Measurements from ENCODE around the gene BEST1.
"Not testable (repeated sequence)": the region's sequence is repeated elsewhere in the genome, so short reads cannot be mapped to it uniquely, and the experiment has no call there.

Gene BEST1

GRCh38 chr11:61946894-61947293 is 3.3 kb upstream of the BEST1 start:
- H3K9ac ChIP-seq (ENCODE audit: low read depth in 1 of 2, low read length in 2 of 2) = no peak overlapping the region
- H3K4me1 ChIP-seq (ENCODE audit: control insufficient read depth in 2 of 2, insufficient read depth in 2 of 2, low read length in 2 of 2) = no peaks in the 10 kb centered on the region
- no peaks in the 10 kb centered on the region for H3K9me3 ChIP-seq (ENCODE audit: control insufficient read depth in 2 of 2, low read length in 2 of 2)
- no peak overlapping the region for H3K4me3 ChIP-seq (ENCODE audit: low read length in 2 of 2)
- no peak overlapping the region for H3K27ac ChIP-seq (ENCODE audit: low read depth in 2 of 2, low read length in 2 of 2)
- no peaks in the 10 kb centered on the region for H3K27me3 ChIP-seq (ENCODE audit: control insufficient read depth in 2 of 2, insufficient read depth in 2 of 2, low read length in 2 of 2)
- H3K36me3 ChIP-seq (ENCODE audit: control insufficient read depth in 2 of 2, insufficient read depth in 2 of 2, low read length in 2 of 2) = no peaks in the 10 kb centered on the region

- Histone ChIP-seq H3K4me3 (ENCODE audit: low read length in 2 of 2) (no peak overlapping the region), H3K4me1 (ENCODE audit: control insufficient read depth in 2 of 2, insufficient read depth in 2 of 2, low read length in 2 of 2) (no peaks in the 10 kb centered on the region), H3K27ac (ENCODE audit: low read depth in 2 of 2, low read length in 2 of 2) (no peak overlapping the region), H3K27me3 (ENCODE audit: control insufficient read depth in 2 of 2, insufficient read depth in 2 of 2, low read length in 2 of 2) (no peaks in the 10 kb centered on the region), H3K9me3 (ENCODE audit: control insufficient read depth in 2 of 2, low read length in 2 of 2) (no peaks in the 10 kb centered on the region), H3K9ac (ENCODE audit: low read depth in 1 of 2, low read length in 2 of 2) (no peak overlapping the region), H3K36me3 (ENCODE audit: control insufficient read depth in 2 of 2, insufficient read depth in 2 of 2, low read length in 2 of 2) (no peaks in the 10 kb centered on the region)
These were observed 2.5 kb upstream of the BEST1 start for GRCh38 chr11:61947486-61948210.

- H3K4me3 ChIP-seq (ENCODE audit: low read length in 2 of 2) = no peak overlapping the region
- H3K9me3 ChIP-seq (ENCODE audit: control insufficient read depth in 2 of 2, low read length in 2 of 2) = no peaks in the 10 kb centered on the region
- no peaks in the 10 kb centered on the region for H3K27me3 ChIP-seq (ENCODE audit: control insufficient read depth in 2 of 2, insufficient read depth in 2 of 2, low read length in 2 of 2)
- no peaks in the 10 kb centered on the region for H3K36me3 ChIP-seq (ENCODE audit: control insufficient read depth in 2 of 2, insufficient read depth in 2 of 2, low read length in 2 of 2)
- no peak overlapping the region for H3K27ac ChIP-seq (ENCODE audit: low read depth in 2 of 2, low read length in 2 of 2)
- no peaks in the 10 kb centered on the region for H3K4me1 ChIP-seq (ENCODE audit: control insufficient read depth in 2 of 2, insufficient read depth in 2 of 2, low read length in 2 of 2)
- no peak overlapping the region for H3K9ac ChIP-seq (ENCODE audit: low read depth in 1 of 2, low read length in 2 of 2)
These were observed 1.6 kb upstream of the BEST1 start for GRCh38 chr11:61948505-61948904.

GRCh38 chr11:61949169-61950034 is 749 bp upstream of the BEST1 start:
- Histone ChIP-seq H3K9me3 (ENCODE audit: control insufficient read depth in 2 of 2, low read length in 2 of 2) (no peaks in the 10 kb centered on the region), H3K36me3 (ENCODE audit: control insufficient read depth in 2 of 2, insufficient read depth in 2 of 2, low read length in 2 of 2) (no peaks in the 10 kb centered on the region), H3K27ac (ENCODE audit: low read depth in 2 of 2, low read length in 2 of 2) (peak overlapping the region in 1 of 2 donors; percentile 32), H3K9ac (ENCODE audit: low read depth in 1 of 2, low read length in 2 of 2) (no peak overlapping the region), H3K27me3 (ENCODE audit: control insufficient read depth in 2 of 2, insufficient read depth in 2 of 2, low read length in 2 of 2) (no peaks in the 10 kb centered on the region), H3K4me1 (ENCODE audit: control insufficient read depth in 2 of 2, insufficient read depth in 2 of 2, low read length in 2 of 2) (no peaks in the 10 kb centered on the region), H3K4me3 (ENCODE audit: low read length in 2 of 2) (no peak overlapping the region)

- no peak overlapping the region for H3K9ac ChIP-seq (ENCODE audit: low read depth in 1 of 2, low read length in 2 of 2)
- H3K4me1 ChIP-seq (ENCODE audit: control insufficient read depth in 2 of 2, insufficient read depth in 2 of 2, low read length in 2 of 2) = peaks cover 2 to 4% of the 10 kb centered on the region in 2 donors
- H3K36me3 ChIP-seq (ENCODE audit: control insufficient read depth in 2 of 2, insufficient read depth in 2 of 2, low read length in 2 of 2) = no peaks in the 10 kb centered on the region
- H3K4me3 ChIP-seq (ENCODE audit: low read length in 2 of 2) = no peak overlapping the region
- no peaks in the 10 kb centered on the region for H3K27me3 ChIP-seq (ENCODE audit: control insufficient read depth in 2 of 2, insufficient read depth in 2 of 2, low read length in 2 of 2)
- H3K27ac ChIP-seq (ENCODE audit: low read depth in 2 of 2, low read length in 2 of 2) = no peak overlapping the region
- H3K9me3 ChIP-seq (ENCODE audit: control insufficient read depth in 2 of 2, low read length in 2 of 2) = no peaks in the 10 kb centered on the region
These were observed 1.5 kb downstream of the BEST1 start for GRCh38 chr11:61951484-61952135.

- H3K9ac ChIP-seq (ENCODE audit: low read depth in 1 of 2, low read length in 2 of 2) = no peak overlapping the region
- peaks cover 0 to under 1% of the 10 kb centered on the region in 2 donors for H3K36me3 ChIP-seq (ENCODE audit: control insufficient read depth in 2 of 2, insufficient read depth in 2 of 2, low read length in 2 of 2)
- no peaks in the 10 kb centered on the region for H3K9me3 ChIP-seq (ENCODE audit: control insufficient read depth in 2 of 2, low read length in 2 of 2)
- no peaks in the 10 kb centered on the region for H3K27me3 ChIP-seq (ENCODE audit: control insufficient read depth in 2 of 2, insufficient read depth in 2 of 2, low read length in 2 of 2)
- no peak overlapping the region for H3K4me3 ChIP-seq (ENCODE audit: low read length in 2 of 2)
- H3K4me1 ChIP-seq (ENCODE audit: control insufficient read depth in 2 of 2, insufficient read depth in 2 of 2, low read length in 2 of 2) = peaks cover 2 to 4% of the 10 kb centered on the region in 2 donors
- H3K27ac ChIP-seq (ENCODE audit: low read depth in 2 of 2, low read length in 2 of 2) = no peak overlapping the region
These were observed 2.7 kb downstream of the BEST1 start for GRCh38 chr11:61952882-61953281.

- not testable (repeated sequence) for H3K4me1 ChIP-seq (ENCODE audit: control insufficient read depth in 2 of 2, insufficient read depth in 2 of 2, low read length in 2 of 2); H3K27ac ChIP-seq (ENCODE audit: low read depth in 2 of 2, low read length in 2 of 2); H3K27me3 ChIP-seq (ENCODE audit: control insufficient read depth in 2 of 2, insufficient read depth in 2 of 2, low read length in 2 of 2); H3K4me3 ChIP-seq (ENCODE audit: low read length in 2 of 2); H3K9me3 ChIP-seq (ENCODE audit: control insufficient read depth in 2 of 2, low read length in 2 of 2); H3K9ac ChIP-seq (ENCODE audit: low read depth in 1 of 2, low read length in 2 of 2); H3K36me3 ChIP-seq (ENCODE audit: control insufficient read depth in 2 of 2, insufficient read depth in 2 of 2, low read length in 2 of 2)
These were observed 3.5 kb downstream of the BEST1 start for GRCh38 chr11:61953632-61954031.

- Histone ChIP-seq H3K4me3 (ENCODE audit: low read length in 2 of 2) (no peak overlapping the region), H3K27me3 (ENCODE audit: control insufficient read depth in 2 of 2, insufficient read depth in 2 of 2, low read length in 2 of 2) (no peaks in the 10 kb centered on the region), H3K27ac (ENCODE audit: low read depth in 2 of 2, low read length in 2 of 2) (peak overlapping the region; percentile 45 to 62), H3K9ac (ENCODE audit: low read depth in 1 of 2, low read length in 2 of 2) (no peak overlapping the region), H3K36me3 (ENCODE audit: control insufficient read depth in 2 of 2, insufficient read depth in 2 of 2, low read length in 2 of 2) (peaks cover 0 to 4% of the 10 kb centered on the region in 2 donors), H3K4me1 (ENCODE audit: control insufficient read depth in 2 of 2, insufficient read depth in 2 of 2, low read length in 2 of 2) (peaks cover 2 to 4% of the 10 kb centered on the region in 2 donors), H3K9me3 (ENCODE audit: control insufficient read depth in 2 of 2, low read length in 2 of 2) (no peaks in the 10 kb centered on the region)
These were observed 4.1 kb downstream of the BEST1 start for GRCh38 chr11:61954106-61954850.

GRCh38 chr11:61954851-61955421 is 4.8 kb downstream of the BEST1 start:
- peak overlapping the region; percentile 45 to 62 for H3K27ac ChIP-seq (ENCODE audit: low read depth in 2 of 2, low read length in 2 of 2)
- H3K4me1 ChIP-seq (ENCODE audit: control insufficient read depth in 2 of 2, insufficient read depth in 2 of 2, low read length in 2 of 2) = peaks cover 2 to 4% of the 10 kb centered on the region in 2 donors
- no peaks in the 10 kb centered on the region for H3K27me3 ChIP-seq (ENCODE audit: control insufficient read depth in 2 of 2, insufficient read depth in 2 of 2, low read length in 2 of 2)
- peaks cover 0 to 4% of the 10 kb centered on the region in 2 donors for H3K36me3 ChIP-seq (ENCODE audit: control insufficient read depth in 2 of 2, insufficient read depth in 2 of 2, low read length in 2 of 2)
- peak overlapping the region; percentile 47 to 53 for H3K9ac ChIP-seq (ENCODE audit: low read depth in 1 of 2, low read length in 2 of 2)
- H3K9me3 ChIP-seq (ENCODE audit: control insufficient read depth in 2 of 2, low read length in 2 of 2) = no peaks in the 10 kb centered on the region
- H3K4me3 ChIP-seq (ENCODE audit: low read length in 2 of 2) = peak overlapping the region; percentile 44 to 45

Data from mucosa of rectum (tissue), 2 donors.